Measurements from ENCODE around the gene DUSP1.

DNA sequence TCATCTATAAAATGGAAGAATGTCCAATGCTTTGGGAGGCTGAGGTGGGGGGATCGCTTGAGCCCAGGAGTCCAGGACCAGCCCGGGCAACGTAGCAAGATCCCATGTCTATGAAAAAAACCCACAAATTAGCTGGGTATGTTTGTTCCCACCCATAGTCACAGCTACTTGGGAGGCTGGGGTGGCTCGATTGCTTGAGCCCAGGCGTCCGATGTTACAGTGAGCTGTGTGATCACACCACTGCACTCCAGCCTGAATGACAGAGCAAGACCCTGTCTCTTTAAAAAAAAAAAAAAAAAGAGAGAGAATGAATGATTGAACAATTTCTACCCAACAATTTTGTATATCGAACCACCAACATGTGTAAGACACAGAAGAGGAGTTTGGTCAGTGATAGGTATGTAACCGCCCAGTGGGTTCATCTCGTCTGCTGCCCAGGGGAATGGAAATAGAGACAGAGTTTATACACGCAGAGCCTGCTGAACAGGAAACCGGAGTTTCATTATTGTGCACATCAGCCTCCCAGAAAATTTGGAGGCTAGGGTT is 36.8 kb upstream of the DUSP1 start:
- no peak for TF ChIP-seq POLR2A (IDR thresholded peaks at IDR 0.05)
- TF ChIP-seq, protein P1, sequence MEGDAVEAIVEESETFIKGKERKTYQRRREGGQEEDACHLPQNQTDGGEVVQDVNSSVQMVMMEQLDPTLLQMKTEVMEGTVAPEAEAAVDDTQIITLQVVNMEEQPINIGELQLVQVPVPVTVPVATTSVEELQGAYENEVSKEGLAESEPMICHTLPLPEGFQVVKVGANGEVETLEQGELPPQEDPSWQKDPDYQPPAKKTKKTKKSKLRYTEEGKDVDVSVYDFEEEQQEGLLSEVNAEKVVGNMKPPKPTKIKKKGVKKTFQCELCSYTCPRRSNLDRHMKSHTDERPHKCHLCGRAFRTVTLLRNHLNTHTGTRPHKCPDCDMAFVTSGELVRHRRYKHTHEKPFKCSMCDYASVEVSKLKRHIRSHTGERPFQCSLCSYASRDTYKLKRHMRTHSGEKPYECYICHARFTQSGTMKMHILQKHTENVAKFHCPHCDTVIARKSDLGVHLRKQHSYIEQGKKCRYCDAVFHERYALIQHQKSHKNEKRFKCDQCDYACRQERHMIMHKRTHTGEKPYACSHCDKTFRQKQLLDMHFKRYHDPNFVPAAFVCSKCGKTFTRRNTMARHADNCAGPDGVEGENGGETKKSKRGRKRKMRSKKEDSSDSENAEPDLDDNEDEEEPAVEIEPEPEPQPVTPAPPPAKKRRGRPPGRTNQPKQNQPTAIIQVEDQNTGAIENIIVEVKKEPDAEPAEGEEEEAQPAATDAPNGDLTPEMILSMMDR (IDR thresholded peaks at IDR 0.05): no peak

Data from testis (tissue), 2 donors.